MM.1S (cell line): ENCODE measurements around the gene FAM184A.

Experiments
- CTCF ChIP-seq: fragments of 300-600 bp; sonication (generic); IDR thresholded peaks from 2 replicates; pipeline ENCODE4 v1.5.1; 2016; ENCODE audit warnings: antibody characterized with exemption, low read length, mixed read lengths
- EZH2 ChIP-seq: fragments of 300-600 bp; sonication (generic); optimal IDR thresholded peaks from 2 replicates; pipeline ENCODE3; 2017; ENCODE audit warnings: low read depth, mild to moderate bottlenecking, antibody characterized with exemption, low read length, mixed read lengths
- EZH2phosphoT487 ChIP-seq: fragments of 300-600 bp; sonication (generic); IDR thresholded peaks from 2 replicates; pipeline ENCODE4 v1.6.1; 2018; ENCODE audit warnings: antibody characterized with exemption, low read length

- TF ChIP-seq CTCF, result no peak
- TF ChIP-seq EZH2phosphoT487, result no peak
- TF ChIP-seq EZH2, result no peak
These were observed 54.4 kb downstream of the FAM184A start for GRCh38 chr6:119024111-119024510.
